ENCODE data around the gene GTPBP2.

GRCh38 chr6:43630980-43631619 lies 2.0 kb upstream of the GTPBP2 start:
- TF ChIP-seq EZH2phosphoT487 (IDR thresholded peaks at IDR 0.05; ENCODE audit: unreplicated experiment) (no peak), CTCF (conservative IDR thresholded peaks at IDR 0.05; ENCODE audit: low read depth in 2 of 2) (no peak), POLR2AphosphoS5 (IDR thresholded peaks at IDR 0.05; ENCODE audit: low read depth) (no peak), EZH2 (IDR thresholded peaks at IDR 0.05; ENCODE audit: low read depth, unreplicated experiment) (no peak), ZNF462 (CRISPR knock-in tag; IDR thresholded peaks at IDR 0.05) (no peak), STAT1 (IDR thresholded peaks at IDR 0.05; ENCODE audit: unreplicated experiment) (no peak), JUNB (IDR thresholded peaks at IDR 0.05; ENCODE audit: unreplicated experiment) (no peak)
